GM12865 (cell line): ENCODE data around the gene HS3ST3B1.

ENCODE experiments used
- DNase-seq: peaks from one replicate; pipeline ENCODE4 v3.0.0; 2010; ENCODE audit warnings: low read depth
- H3K4me3 ChIP-seq: 2 replicates; pipeline ENCODE4 v1.5.1; 2011; ENCODE audit warnings: mild to moderate bottlenecking, low read depth, low read length, control low read depth
- TF ChIP-seq, protein P1 (sequence below): IDR thresholded peaks from 2 replicates; pipeline ENCODE4 v1.5.1; 2011; ENCODE audit warnings: low read length, control low read depth, low read depth, inconsistent platforms; ENCODE audit not compliant: insufficient read depth; ENCODE audit errors: missing control alignments

Gene HS3ST3B1

DNA sequence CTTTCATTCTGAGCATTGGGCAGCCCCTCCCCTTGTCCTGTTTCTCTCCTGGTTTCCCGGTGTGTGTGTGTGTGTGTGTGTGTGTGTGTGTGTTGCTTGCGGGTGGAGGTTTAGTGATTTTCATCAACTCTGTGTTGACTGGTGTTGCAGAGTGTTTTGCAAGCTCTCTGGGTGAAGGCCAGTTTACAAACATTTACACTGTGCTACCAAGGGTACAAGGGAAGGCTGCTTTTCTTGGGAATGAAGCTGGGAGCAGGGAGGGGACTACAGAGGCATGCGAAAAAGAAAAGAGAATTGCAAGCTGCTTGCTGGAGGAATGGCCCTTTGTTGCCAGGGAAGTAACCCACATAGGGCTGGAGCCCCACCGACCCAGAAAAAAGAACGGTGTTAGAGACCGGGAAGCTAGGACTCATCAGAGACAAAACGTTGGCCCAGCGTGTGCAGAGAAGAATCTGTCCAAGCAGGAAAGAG, 29.6 kb downstream of the HS3ST3B1 start:
- TF ChIP-seq, protein P1, sequence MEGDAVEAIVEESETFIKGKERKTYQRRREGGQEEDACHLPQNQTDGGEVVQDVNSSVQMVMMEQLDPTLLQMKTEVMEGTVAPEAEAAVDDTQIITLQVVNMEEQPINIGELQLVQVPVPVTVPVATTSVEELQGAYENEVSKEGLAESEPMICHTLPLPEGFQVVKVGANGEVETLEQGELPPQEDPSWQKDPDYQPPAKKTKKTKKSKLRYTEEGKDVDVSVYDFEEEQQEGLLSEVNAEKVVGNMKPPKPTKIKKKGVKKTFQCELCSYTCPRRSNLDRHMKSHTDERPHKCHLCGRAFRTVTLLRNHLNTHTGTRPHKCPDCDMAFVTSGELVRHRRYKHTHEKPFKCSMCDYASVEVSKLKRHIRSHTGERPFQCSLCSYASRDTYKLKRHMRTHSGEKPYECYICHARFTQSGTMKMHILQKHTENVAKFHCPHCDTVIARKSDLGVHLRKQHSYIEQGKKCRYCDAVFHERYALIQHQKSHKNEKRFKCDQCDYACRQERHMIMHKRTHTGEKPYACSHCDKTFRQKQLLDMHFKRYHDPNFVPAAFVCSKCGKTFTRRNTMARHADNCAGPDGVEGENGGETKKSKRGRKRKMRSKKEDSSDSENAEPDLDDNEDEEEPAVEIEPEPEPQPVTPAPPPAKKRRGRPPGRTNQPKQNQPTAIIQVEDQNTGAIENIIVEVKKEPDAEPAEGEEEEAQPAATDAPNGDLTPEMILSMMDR, result no peak
- no peak overlapping the region for H3K4me3 ChIP-seq
- DNase-seq, result no peak

DNA sequence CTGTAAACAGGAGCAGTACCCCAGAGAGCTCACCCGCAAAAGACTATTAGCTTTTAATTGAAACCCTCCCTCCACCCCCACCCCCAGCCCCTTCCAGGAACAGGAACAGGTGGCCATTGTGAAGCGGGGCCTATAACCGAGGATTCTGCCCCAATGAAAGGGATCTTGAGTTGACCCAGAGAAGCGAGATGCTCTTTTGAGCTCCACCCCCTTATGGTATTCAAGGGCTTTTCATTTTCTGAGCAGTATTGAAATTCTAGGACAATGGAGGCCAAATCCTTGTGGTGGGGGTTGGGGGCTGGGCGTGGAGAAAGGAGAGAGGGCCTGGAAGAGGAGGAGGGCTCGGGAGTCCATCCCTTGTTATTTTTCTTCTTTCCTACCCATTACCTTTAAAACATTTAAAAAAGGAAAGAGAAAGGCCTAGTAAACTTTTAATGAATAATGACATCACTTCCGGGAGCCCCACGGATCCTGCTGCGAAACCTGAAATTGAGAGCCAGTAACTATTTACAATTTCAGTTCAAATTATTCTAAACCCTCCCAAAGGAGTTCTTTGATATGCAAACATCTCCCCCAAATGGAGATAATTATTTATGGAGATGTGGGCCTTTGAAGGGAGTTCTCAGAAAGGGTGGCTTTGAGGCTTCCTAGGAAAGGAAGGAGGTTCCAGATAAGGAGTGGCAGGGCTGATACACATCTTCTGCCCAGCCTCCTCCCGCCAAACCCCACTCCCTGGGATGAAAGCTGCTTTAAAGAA, 30.5 kb downstream of the HS3ST3B1 start:
- no peak for DNase-seq
- H3K4me3 ChIP-seq, result no peak overlapping the region
- TF ChIP-seq, protein P1, result no peak

DNA sequence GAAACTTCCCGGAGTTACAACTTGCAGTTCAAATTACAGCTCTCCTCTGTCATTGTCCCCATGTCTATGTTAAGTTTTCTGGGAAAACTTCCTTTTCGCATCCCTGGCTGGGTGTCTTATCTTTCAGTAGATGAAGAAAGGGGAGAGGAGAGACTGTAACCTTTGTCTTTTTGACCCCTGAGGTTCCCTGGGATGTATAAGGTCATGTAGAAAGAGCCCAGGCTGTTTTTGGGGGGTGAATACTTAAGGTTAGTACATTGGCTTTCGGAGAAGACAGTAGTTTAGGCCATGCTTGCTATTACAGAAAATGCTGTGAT, 31.1 kb downstream of the HS3ST3B1 start:
- TF ChIP-seq, protein P1, result no peak
- no peak for DNase-seq
- H3K4me3 ChIP-seq, result no peak overlapping the region

DNA sequence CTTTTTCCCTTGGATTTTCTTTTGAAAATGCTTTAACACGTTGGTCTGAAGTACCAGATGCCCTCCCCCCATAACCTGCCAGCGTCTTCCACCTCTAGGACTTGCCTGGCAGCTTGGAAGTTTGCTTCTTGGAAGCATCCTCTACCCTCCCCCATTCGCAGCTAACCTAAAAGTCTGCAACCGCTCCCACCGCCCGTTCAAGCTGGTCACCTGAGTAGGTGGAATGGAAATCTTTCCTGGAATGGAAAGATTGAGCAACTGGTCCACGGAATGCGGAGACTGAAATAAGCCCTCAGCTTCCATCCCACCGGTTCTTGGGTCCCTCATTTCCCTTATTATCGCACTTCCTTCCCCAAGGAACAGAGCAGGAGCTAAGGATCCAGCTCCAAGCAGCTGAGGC, 31.4 kb downstream of the HS3ST3B1 start:
- TF ChIP-seq, protein P1, result no peak
- H3K4me3 ChIP-seq, result no peak overlapping the region
- no peak for DNase-seq

DNA sequence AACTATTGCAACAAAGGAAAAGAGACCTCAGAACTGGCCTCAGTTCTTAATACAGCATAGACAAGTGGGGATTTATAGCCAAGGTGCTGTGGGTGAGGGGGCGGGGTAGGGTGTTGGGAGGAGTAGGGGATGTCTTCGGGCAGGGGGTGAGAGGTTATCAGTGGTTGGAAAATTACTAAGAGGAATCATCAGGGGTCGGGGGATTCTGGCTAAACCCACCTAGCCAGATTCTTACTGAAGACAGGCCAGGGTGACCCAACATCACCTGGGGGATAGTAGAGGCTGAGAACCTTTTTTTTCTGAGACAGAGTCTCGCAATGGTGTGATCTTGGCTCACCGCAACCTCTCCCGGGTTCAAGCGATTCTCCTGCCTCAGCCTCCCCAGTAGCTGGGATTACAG, 32.6 kb downstream of the HS3ST3B1 start:
- TF ChIP-seq, protein P1, result no peak
- no peak overlapping the region for H3K4me3 ChIP-seq

DNA sequence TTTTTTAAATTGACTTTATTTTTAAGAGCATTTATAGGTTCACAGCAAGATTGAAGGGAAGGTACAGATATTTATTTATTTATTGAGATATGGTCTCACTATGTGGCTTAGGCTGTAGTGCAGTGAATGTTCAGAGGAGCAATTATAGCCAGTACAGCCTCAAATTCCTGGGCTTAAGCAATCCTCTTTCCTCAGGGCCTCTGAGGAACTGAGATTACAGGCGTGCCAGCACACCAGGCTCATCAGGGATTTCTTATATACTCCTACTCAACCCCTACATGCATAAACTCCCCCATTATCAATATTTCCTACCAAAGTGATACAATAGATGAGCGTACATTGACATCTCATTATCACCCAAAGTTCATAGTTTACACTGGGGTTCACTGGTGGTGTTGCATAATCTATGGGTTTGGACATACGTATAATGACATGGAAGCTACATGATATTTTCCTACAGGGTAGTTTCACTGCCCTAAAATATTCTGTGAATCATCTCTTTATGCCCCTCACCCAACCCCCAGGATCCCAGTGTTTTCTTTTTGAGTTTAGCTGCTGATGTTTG, 33.5 kb downstream of the HS3ST3B1 start:
- H3K4me3 ChIP-seq, result no peak overlapping the region
- TF ChIP-seq, protein P1, result no peak
- DNase-seq, result no peak

More for the DNA sequence above, 32.6 kb downstream of the HS3ST3B1 start:
- no peak for DNase-seq
